ENCODE measurements around the gene RTL1.

RTL1 gene

DNA sequence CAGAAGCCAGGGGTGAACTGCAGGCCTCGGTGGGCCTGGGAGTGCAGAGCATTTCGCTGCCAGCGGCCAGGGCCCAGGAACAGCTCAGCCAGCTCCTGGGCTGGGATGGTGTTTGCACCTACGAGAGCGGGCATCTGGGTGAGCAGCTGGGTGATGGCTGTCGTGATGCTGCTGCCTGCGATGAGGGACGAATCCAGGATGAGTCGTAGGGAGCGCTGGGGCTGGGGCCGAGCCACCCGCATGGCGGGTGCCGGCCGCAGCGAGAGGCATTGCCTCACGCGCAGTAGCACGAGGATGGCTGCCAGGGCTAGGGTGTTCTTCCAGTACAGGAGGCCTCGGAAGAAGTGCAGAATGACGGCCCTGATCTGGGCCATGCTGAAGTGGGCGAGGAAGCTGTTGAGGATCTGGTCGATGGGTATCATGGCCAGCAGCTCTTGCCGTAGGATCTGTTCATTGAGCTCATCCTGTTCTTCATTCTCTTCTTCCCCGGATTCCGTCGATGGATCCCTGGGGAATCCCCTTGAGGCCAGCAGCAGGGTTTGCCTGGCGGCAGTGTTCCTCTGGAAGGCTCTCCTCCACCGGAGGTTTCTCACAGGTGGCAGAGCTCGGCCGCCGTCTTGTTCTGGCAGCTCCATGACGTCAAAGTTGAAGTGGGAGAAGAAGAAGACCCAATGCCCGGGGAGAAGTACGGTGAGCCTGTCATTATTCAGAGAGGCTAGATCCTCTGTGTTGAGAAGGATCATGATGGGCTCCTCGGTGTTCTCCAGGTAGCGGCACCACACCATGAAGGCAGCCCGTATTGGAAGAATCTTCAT, 22.1 kb downstream of the RTL1 start:
- DNase-seq = no peak

DNA sequence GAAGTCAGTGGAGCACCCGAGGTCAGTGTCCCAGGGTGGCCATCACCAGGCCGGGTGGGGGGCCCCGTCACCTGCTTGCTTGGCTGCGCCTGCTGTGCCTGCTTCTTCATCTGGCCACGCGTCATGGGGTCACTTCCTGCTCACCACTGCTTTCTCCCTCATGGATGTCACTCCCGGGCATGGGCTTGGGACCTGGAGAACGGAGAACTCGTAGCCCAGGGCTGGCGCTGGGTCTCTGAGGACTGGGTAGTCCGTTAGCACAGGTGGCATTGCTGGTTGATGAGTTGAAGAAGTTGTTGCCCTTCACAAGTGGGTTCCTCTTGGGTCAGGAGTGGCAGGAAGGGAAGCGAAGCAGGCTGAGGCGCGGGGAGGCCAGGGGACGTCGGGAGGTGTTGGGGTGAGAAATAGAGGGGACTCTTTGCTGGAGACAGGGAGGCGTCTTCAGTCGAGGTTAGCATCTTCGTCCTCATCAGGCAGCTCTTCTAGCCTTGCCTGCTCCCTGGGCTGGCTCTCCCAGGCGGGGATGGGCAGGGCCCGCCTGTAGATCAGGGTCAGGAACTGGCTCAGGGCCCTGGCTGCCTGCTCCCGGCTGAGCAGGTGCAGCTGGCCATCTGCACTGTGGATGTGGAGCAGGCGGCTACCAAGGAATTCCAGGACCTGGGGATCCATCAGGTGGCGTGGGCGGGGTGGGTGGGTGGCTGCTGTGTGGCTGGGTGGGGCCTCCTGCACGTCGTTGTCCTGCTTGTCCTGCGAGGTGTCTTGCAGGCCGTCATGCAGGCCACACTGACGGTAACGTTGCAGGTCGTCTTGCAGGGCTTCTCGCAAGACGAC, 23.0 kb downstream of the RTL1 start:
- DNase-seq = no peak

DNA sequence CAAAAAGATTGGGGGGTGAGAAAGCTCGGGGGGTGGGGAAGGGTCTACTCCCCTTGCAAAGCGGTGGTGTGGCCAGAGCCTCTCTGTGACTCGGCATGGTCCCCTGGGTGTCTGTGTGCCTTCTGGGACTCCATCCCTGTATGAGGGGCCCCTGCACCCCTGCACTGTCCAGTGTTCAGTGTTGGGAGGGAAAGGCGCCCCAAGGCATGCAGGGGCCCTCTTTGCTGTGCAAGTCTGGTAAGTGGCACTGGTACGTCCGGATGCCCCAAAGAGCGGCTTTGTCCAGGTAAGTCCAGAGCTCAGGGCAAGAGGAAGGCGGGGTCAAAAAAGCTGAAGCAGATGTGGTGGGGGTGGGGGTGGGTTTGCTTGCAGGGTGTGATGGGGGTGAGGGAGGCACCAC, 23.7 kb downstream of the RTL1 start:
- no peak for DNase-seq

DNA sequence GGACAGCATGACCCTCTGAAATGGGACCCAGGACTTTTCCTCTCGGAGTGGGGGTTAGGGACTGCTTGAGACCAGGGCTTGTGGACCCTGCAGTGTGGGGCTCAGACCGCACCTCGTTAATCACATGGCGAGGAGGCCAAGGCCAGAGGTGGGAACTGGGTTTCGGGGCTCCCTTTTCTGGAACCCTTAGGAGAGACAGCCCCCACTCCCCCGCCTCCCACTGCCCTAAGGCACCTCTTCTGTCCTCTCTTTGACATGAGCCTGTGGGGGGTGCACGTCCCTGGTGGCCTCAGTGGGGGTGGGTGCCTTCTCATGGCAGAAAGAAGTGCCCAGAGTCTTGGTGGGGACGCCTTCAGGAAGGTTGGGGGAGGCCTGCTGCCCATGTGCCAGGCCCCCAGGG, 24.3 kb downstream of the RTL1 start:
- DNase-seq = no peak

DNA sequence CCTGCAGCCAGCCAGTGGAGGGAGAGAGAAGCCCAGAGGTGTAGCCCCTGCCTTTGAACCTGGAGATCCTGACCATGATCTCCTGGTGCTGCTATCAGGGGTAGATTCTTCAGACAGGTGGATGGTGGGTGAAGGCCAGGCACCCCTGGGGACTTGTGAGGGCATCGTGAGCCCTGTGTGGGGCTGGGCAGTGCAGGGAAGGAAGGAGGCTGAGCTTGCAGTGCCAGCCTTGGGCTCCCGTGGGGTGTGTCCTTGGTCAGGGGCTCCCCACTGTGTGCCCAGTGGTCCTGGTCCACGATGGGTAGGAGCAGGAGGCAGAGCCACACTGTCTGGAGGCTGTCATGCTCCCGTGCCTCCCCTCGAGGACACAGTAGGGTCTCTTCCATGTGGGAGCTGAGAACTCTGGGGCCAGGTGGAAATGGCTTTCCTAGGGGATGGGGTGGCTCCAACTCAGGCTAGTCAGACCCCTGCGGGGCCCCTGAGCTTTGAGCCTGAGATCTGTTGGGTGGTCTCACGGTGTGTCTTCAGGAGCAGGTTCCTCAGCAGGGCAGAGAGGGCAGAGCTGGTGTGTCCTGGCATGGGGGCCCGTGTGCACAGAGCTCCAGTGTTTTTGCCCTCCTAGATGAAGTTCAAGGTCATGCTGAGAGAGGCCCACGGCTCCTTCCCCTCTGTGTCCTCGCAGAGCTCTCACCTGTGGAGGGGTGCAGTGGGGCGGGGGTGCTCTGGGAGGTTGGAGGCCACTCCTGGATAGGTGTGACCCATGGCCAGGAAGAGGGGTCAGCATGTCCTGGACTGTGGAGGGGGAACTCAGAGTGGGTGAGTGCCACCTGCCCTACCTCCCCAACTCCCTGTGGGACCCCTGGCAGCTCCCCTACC, 25.0 kb downstream of the RTL1 start:
- DNase-seq = no peak

DNA sequence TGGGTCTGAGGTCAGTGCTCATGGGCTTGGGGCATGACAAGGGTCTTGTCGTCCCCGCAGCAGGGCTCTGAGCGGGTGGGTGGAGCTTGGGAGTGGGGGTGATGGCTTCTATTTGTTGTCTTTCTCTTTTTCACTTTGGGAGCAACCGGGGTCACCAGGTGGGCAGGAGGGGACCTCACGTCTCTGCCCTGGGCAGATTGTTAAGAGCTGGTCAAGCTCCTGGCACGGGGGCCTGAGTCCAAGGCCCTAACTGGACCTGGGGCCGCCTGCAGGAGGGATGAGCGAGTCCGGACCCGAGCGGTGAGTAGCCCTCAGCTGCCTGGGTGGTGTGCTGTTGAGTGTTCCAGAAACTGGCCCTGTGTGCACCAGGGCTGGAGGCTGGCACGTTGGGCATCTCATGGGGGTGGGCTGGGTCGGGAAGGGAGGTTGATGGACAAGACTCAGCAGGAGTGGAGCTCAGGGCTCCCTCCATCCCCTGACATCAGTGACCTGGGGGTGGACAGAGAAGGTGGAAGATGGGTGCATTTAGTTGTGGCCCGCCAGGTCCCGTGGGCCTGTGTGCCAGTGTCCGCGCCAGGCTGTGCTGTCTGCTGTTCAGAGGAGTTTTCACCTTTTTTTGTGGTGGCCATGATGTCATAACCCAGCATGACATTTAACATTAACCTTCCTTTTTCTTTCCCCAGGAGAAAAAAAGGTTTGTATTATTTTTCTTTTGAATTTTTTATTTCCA, 27.5 kb downstream of the RTL1 start:
- DNase-seq = no peak

DNA sequence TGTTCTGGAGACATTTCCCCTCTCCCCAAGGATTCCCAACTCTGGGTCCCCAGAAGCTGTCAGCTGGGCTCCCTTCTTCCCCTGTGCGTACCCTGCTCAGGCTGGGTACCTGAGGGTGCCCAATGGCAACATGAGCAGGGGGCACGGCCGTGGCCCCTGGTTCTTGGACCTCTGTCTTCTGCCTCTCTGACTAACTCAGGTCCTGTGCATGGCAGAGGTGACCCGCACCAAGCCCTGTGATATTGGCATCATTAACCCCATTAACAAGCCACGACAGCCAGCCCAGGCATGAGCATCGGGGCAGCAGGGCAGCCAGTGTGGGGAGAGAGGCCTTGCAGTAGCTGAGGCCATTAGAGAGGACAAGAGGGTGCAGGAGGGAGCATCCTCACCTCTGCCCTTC, 28.4 kb downstream of the RTL1 start:
- no peak for DNase-seq

DNA sequence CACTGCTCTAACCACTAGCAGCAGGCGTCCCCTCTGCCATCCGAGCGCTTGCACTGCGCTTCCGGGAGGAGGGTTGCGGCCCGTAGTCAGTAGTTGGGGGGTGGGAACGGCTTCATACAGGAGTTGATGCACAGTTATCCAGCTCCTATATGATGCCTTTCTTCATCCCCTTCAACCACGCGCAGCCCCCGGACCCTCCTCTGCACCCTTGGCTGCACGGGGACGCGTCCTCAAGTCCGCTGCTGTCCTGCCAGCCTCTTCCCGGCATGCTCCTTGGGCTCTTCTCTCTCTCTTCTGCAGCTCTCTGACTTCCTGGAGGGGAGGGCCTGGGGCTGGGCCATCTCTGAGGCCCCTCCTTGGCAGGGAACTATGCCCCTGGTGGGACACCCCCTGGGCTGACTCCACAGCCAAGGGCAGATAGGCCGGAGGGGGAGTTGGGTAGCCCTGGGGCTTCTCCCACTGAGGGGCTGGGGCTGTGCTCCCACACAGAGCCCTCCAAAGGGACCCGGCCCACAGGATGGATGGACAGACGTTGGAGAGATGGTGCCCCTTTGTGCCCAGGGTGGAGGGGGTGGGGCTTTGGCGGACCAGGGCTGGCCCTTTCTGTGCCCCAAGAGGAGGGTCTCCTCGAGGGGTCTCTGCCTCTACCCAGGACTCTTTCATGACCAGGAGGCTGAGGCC, 29.0 kb downstream of the RTL1 start:
- DNase-seq = no peak

DNA sequence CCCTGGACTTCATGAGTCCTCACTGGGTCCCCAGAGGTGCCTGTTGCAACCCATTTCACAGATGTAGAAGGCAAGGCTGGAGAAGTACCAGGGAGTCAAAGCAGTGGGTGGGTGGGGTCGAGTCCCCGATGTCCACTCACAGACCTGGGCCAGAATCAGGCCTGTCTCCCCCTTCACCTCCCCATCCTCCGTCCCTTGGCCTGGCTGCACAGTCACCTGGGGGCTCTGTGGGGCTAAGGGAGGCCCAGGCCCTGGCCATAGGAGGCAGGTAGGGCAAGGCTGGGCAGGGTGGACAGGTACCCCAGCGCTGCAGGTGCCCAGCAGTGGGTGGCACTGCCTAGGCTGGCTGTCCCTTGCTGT, 29.5 kb downstream of the RTL1 start:
- DNase-seq = no peak

DNA sequence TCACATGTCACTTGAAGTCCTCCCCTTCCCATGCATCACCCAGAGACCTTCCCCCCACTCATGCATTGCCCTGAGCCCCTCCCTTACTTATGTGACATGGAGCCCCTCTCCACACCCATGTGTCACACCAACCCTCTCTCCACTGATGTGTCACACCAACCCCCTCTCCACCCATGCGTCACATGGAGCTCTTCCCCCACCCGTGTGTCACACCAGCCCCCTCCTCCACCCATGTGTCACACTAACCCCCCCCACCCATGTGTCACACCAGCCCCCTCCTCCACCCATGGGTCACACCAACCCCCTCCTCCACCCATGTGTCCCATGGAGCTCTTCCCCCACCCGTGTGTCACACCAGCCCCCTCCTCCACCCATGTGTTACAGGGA, 30.4 kb downstream of the RTL1 start:
- DNase-seq = no peak

DNA sequence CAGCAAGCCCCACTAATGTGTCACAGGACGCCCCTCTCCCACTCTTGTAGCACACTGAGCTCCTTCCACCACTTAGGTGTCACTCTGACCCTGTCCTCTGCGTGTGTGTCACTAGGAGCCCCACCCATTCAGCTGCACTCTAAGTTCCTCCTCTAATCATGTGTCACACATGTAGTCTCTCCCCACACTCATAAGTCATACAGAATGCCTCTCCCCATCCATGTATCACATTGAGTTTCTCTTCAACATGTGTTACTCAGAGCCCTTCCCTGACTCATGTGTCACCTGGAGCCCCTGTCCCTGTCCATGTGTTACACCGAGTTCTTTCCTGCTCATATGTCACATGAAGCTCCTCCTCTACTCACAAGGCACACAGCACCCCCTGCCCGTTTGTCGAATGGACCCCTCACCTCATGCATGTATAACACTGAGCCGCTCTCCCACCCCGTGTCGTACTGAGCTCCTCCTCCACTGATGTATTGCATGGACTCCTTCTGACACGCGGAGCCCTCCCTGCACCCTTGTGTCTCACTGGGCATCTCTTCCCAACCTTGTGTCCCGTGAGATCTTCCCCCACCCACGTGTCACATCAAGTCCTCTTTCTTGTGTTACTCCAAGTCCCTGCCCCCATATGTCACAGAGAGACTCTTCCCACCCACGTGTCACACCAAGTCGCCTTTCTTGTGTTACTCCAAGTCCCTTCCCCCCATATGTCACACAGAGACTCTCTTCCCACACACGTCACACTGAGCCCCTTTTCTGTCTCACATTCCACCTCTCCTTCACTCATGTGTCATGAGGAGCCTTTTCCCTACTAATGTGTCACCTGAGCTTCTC, 31.0 kb downstream of the RTL1 start:
- no peak for DNase-seq

DNA sequence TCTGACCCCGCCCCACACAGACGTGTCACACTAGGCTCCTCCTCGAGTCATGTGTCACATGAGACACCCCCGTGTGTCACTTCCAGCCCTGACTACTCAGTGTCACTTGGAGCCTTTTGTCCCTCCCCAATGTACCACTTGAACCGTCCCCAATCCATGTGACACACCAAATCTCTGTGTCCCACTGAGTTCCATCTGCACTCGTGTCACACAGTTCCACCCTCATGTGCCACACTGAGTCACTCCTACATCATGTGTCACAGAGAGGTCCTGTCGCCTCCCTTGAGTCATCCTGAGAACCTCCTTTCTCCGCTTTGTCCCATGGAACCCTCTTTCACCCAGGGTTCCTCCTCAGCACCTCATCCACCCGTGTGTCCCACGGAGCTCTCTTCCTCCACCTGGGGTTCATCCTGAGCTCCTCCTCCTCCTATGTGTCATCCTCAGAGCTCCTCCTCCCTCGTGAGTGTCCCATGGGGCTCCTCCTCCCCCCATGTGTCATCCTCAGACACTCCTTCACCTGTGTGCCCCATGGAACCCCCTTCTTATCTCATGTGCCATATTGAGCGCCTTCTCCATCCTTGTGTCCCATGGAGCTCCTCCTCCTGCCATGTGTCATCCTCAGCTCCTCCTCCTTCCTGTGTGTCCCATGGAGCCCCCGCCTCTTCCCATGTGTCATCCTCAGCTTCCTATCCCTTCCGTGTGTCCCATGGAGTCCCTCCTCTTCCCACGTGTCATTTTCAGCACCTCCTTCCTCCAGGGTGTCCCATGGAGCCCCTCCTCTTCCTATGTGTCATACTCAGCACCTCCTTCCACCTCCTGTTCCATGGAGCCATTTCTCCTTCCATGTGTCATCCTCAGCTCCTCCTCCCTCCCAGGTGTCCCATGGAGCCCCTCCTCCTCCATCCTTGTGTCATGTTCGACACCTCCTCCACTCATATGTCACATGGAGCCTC, 32.0 kb downstream of the RTL1 start:
- no peak for DNase-seq

DNA sequence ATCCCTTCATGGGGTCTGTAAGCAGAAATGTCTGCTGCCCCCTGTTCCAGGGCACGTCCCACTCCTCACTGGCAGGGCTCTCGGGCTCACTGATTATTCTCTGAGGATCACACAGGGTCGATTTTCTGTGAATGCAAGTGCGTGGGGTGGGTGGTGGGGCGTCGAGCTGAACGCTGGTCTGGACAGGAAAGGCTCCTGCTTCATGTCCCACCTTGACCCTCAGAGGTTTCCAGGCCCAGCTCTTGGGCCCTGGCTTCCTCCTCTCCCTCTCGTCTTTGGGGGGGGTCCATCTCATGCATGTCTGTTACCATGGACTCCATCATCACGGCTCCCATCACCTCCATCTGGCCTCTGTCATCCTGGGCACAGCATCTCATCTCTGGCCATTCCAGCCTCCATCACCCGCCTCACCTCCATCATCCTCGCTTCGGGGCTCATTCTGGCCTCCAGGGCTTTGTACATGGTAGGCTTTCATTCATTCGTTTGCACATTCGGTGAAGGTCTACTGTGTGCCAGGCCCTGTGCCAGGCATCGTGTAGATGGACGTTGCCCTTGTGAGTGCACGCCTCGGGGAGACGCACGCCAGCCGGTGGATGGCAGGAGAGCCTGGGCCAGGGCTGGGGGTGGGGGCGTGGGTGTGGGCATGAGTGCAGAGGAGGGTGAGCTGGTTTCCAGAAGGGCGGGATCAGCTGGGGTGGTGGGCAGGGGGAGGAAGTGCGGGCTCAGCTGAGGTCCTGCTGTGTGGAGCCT, 34.7 kb downstream of the RTL1 start:
- no peak for DNase-seq

DNA sequence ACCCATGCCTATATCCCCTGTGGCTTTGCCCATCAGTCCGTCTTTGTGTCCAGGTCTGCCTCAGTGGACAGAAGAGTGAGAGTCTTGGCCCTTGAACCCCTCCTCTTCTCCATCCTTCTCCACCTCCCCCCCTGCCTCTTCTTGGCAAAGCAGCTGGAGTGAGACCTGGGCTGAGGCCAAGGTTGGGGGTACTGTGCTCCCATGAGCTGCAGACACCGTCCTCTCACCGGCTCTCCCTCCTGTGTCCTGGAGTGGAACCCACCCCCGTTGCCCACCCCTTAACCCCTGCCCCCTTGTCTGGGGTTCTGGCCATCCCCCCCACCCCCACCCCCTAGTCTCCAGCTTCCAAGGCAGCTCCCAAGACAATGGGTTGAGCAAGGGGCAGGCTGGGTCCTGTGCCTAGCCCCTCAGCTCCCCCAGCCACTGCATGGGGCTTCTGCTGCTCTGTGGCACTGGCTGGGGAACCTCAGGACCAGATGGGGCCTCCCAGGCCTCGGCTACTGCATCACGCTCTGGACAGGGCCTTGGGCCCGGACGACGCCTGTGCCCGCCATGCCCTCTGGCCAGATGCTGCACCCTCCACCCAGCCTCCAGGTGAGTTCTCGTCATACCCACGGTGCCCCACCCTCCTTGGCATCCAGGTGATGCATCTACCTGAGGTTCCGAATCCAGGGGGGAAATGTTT, 35.7 kb downstream of the RTL1 start:
- DNase-seq = no peak

DNA sequence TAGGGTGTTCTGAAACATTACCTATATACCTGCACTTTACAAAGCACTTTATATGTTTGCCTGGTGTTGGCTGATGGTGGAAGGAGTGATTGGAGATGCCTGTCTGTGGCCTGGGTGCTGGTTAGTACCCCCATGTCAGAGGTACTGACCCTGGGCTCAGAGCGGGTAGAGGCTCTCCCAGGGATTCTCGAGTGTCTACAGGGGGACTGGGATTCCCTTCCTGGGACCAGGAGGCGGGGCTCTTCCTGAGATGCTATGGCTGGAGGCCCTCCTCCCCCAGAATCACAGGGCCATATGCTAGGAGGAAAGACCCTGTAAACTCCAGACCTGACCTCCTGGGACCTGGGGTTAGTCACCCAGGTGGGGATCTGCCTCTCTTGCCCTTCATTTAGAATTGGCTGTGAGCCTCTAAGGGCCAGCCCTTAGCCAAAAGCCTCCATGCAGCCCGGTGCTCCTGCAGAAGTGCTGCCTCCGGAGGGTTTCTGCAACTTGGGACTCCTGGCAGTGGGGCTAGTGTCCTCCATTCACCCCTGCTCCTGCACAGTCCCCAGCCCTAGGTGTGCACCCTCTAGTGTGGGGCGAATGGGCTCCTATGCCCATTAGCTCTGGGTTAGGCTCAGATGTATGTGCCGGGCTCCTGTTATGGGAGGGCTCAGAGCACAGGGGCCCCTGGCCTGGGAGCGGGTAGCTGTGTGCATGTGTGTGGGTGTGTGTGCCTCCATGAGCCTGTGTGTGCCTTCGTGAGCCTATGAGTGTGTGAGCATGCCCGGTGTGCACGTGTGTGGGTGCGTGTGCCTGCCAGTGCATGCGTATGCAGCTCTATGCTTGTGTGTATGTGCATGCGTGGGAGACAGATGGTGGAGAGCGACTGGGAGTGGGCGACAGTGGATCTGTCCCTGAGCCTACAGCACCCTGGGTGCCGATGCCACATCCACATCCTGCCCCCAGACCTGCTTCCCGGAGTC, 36.6 kb downstream of the RTL1 start:
- DNase-seq = no peak

DNA sequence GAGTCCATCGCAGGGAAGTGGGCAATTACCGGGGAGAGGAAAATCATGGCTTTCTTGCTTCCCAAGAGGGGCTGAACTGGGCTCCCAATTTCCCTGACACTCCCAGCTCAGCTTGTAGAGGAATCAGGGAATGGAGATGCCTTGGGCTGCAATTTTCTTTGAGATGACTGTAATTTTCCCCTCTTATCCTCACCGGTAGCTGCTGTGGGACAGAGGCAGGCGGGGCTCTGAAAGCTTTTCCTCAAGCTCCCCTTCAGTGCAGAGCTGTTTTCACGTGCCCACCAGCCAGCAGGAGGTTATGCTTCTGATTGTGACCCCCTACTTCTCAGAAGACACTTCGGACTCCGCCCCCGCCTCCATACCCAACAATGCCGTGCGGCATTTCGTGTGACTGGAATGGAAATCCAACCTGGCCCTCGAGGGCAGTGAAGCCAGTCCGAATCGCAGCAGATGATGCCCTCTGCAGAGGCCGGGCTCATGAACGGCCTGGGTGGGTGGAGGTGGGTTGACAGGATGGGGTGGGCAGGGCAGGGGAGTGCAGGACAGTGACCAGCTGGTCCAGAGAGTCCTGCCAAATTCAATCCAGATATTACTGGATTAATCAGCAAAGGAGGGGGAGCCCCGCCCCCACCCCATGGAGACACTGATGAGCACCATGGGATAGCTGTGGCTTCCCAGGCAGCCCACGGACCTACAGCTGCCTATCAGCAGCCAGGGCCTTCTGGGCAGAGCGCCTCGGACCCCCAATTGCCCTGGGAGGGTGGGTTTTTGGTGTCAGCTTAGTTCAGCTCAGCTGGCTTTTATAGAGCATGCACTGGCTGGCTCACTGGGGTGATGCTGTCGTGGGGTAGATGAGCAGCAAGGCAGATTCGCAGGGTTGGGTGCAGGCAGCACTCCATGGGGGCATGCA, 37.6 kb downstream of the RTL1 start:
- no peak for DNase-seq

All from stimulated activated CD8-positive, alpha-beta memory T cell treated with anti-CD3 and anti-CD28 coated beads, Interleukin-4, amount 100 ng/mL, for 48 hours (primary cell).